ENCODE data around the gene NACC2.

The NACC2 gene

DNA sequence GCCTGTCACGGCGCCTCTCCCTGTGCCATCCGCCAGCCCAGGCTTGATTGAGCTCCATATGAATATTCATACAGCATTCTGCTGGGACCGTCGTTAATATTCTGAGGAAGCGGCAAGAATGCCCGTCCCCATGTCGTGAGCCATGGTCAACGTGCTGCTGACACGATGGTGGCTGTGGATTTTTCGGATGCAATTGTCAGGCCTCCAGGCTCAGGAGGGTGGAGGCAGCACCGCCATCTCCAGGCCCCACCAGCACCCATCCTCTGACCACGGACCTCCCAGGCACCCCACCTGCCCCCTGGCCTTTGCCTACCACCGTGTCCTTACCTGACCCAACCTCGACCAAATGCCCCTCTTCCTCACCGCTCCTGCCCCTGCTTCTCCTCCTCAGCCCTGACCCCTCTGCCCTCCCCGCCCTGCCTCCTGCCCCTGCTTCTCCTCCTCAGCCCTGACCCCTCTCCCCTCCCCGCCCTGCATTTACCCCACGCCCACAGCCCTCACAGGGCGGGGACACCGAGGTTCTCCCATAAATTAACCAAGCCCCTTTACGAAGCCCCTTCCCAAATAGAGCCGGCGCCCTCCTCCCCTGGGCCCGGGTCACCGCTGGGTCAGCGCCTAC lies 13.7 kb upstream of the NACC2 start:
- H3K27ac ChIP-seq, result peak overlapping the region; percentile 61
- no peak for TF ChIP-seq ZFX (IDR thresholded peaks at IDR 0.05; ENCODE audit: borderline replicate concordance)
- TF ChIP-seq, protein P1, sequence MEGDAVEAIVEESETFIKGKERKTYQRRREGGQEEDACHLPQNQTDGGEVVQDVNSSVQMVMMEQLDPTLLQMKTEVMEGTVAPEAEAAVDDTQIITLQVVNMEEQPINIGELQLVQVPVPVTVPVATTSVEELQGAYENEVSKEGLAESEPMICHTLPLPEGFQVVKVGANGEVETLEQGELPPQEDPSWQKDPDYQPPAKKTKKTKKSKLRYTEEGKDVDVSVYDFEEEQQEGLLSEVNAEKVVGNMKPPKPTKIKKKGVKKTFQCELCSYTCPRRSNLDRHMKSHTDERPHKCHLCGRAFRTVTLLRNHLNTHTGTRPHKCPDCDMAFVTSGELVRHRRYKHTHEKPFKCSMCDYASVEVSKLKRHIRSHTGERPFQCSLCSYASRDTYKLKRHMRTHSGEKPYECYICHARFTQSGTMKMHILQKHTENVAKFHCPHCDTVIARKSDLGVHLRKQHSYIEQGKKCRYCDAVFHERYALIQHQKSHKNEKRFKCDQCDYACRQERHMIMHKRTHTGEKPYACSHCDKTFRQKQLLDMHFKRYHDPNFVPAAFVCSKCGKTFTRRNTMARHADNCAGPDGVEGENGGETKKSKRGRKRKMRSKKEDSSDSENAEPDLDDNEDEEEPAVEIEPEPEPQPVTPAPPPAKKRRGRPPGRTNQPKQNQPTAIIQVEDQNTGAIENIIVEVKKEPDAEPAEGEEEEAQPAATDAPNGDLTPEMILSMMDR (IDR thresholded peaks at IDR 0.05), result no peak

DNA sequence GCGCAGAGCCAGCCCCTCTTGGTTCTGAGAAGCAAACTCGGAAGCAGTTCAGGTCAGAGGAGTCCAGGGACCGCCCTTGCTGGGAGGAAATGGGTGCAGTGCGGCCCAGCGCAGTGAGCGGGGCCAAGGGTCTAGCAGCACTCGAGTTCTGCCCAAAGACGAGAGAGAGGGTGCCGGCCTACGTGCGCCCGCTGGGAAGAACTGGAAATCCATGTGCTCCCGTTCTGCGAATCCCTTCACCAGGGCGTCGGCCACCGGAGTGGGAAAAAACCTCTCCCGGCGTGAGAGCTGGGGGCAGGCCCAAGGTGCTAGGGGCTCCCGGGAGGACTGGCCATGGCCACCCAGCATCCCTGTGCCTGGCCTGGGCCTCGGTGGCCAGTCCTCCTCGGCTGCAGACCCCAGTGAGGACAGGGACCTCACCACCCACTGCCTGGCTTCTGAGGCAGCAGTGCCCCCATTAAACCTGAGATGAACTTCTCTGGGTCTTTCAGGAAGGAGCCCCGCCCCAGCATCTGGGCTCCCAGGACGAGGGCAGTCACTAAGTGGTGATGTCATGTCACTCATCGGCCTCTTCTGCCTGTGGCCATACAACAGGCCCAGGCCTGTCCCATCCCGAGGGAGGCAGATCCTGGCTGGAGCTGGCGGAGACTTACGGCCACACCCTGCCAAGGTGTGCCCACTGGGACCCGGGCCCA lies 13.0 kb upstream of the NACC2 start:
- peak overlapping the region; percentile 61; the same call in 1 of the 2 replicates for H3K27ac ChIP-seq
- no peak for TF ChIP-seq ZFX (IDR thresholded peaks at IDR 0.05; ENCODE audit: borderline replicate concordance)

GRCh38 chr9:136107155-136107952 lies 12.3 kb upstream of the NACC2 start:
- H3K27ac ChIP-seq, result no peak overlapping the region
- TF ChIP-seq, protein P1 (IDR thresholded peaks at IDR 0.05), result no peak
- TF ChIP-seq ZFX (IDR thresholded peaks at IDR 0.05; ENCODE audit: borderline replicate concordance), result no peak

GRCh38 chr9:136105398-136106135 lies 10.5 kb upstream of the NACC2 start:
- H3K27ac ChIP-seq, result no peak overlapping the region
- TF ChIP-seq, protein P1 (IDR thresholded peaks at IDR 0.05), result no peak
- TF ChIP-seq ZFX (IDR thresholded peaks at IDR 0.05; ENCODE audit: borderline replicate concordance), result no peak

GRCh38 chr9:136104916-136105315 lies 9.8 kb upstream of the NACC2 start:
- TF ChIP-seq, protein P1 (IDR thresholded peaks at IDR 0.05), result no peak
- TF ChIP-seq ZFX (IDR thresholded peaks at IDR 0.05; ENCODE audit: borderline replicate concordance), result no peak
- H3K27ac ChIP-seq, result no peak overlapping the region

GRCh38 chr9:136104488-136104800 lies 9.4 kb upstream of the NACC2 start:
- TF ChIP-seq, protein P1 (IDR thresholded peaks at IDR 0.05), result no peak
- TF ChIP-seq ZFX (IDR thresholded peaks at IDR 0.05; ENCODE audit: borderline replicate concordance), result no peak
- H3K27ac ChIP-seq, result no peak overlapping the region

Measured in 22Rv1 (cell line).